ENCODE data around the gene CDK9.

Gene CDK9

DNA sequence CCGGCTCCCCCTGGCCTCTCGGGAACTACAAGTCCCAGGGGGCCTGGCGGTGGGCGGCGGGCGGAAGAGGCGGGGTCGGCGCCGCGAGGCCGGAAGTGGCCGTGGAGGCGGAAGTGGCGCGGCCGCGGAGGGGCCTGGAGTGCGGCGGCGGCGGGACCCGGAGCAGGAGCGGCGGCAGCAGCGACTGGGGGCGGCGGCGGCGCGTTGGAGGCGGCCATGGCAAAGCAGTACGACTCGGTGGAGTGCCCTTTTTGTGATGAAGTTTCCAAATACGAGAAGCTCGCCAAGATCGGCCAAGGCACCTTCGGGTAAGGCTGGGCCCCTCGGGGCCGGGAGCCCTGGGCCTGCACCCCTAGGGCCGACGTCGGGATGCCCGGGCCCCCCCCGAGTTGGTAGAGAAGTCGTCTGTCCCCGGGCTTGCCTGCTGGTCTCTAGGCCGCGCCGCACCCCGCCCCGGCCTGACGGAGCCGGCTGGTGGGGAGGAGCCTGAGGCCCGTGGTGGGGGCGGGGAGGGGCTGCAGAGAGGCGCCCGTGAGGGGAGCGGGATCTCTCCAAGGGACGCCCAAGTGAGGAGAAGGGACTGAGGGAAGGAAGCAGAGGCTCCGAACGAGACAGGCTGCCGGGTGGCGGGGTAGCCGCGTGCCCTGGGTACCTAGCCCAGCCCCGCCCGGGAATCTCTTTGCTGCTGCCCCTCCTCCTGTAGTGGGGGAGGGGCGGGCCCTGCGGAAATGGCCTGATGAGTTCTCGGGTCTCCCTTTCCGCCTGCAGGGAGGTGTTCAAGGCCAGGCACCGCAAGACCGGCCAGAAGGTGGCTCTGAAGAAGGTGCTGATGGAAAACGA lies at the start of gene CDK9:
CDK9 (plus strand) TSS at position 102 of the 840 bp plus-strand sequence; CDS start at position 217, 115 bp downstream.
- peaks cover 46% of the 10 kb centered on the region for H3K79me2 ChIP-seq (ENCODE audit: control insufficient read depth, insufficient read depth, low read length, unreplicated experiment)
- H3K4me3 ChIP-seq (ENCODE audit: low read depth, low read length), result peak within 1 kb of the TSS; percentile 93
- H3K27me3 ChIP-seq (ENCODE audit: insufficient read depth, low read length), result no peaks in the 10 kb centered on the region
- H3K36me3 ChIP-seq (ENCODE audit: insufficient read depth, low read length), result peaks cover 26% of the 10 kb centered on the region
- peaks cover 17% of the 10 kb centered on the region for H3K4me1 ChIP-seq (ENCODE audit: control insufficient read depth, insufficient read depth, low read length, unreplicated experiment)
- H2AFZ ChIP-seq (ENCODE audit: low read length, unreplicated experiment), result peak within 1 kb of the TSS; percentile 79
- peak within 1 kb of the TSS; percentile 92 for H3K27ac ChIP-seq (ENCODE audit: low read depth, low read length)

DNA sequence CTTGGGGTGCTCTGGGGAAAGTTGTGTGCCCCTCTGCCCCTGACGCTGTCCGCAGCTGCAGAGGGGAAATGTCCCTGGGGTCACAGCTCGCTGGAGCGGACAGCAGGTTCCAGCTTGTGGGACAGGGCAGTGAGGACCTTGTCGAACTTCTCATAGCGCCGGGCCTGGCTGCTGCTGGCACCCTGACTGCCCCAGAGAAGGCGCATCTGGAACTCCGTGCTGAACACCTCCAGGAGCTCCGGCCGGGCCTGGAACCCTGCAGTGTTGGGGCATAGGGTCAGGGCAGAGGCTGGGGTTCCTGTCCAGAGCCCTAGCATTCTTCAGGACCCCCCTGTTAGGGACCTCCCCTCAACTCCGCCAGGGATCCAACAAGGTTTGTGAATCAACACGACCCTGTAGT lies 47.2 kb upstream of the CDK9 start:
- Histone ChIP-seq H3K27ac (ENCODE audit: low read depth, low read length) (no peak overlapping the region), H3K79me2 (ENCODE audit: control insufficient read depth, insufficient read depth, low read length, unreplicated experiment) (no peaks in the 10 kb centered on the region), H3K4me3 (ENCODE audit: low read depth, low read length) (no peak overlapping the region), H3K4me1 (ENCODE audit: control insufficient read depth, insufficient read depth, low read length, unreplicated experiment) (peaks cover 23% of the 10 kb centered on the region), H2AFZ (ENCODE audit: low read length, unreplicated experiment) (no peak overlapping the region), H3K36me3 (ENCODE audit: insufficient read depth, low read length) (no peaks in the 10 kb centered on the region), H3K27me3 (ENCODE audit: insufficient read depth, low read length) (no peaks in the 10 kb centered on the region)

DNA sequence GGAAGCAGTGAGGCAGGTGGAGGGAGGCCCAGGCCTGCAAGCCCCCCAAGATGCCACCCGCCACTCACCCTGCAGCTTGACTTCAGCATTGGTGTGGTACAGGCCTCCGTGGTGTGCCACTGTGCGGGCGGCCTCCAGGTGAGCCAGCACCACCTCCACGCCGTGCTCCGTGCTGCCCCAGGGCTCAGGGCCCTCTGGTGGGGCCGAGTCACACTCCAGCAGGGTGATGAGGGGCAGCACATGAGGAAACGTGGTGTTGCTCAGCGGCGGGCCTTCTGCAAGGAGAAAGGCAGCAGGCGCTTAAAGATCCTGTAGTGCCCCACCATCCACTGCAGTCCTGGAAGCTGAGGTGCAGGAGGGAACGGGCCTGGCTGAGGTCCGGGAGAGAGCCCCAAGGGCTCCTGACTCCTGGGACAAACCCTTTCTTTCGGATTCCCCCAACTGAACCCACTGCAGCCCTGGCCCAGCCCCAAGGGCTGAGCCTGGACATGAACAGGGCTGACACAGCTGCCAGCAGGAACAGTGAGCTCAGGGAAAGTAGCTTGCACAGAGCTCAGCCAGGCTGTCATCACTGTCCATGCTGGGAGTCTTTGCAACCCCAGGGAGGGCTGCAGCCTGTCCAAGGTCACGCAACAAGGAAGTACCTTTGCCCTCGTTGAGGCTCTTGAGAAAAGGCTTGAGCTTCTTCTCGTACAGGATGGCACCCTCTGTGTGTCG lies 46.1 kb upstream of the CDK9 start:
- Histone ChIP-seq H3K79me2 (ENCODE audit: control insufficient read depth, insufficient read depth, low read length, unreplicated experiment) (no peaks in the 10 kb centered on the region), H2AFZ (ENCODE audit: low read length, unreplicated experiment) (no peak overlapping the region), H3K4me1 (ENCODE audit: control insufficient read depth, insufficient read depth, low read length, unreplicated experiment) (peaks cover 19% of the 10 kb centered on the region), H3K4me3 (ENCODE audit: low read depth, low read length) (0 out of 2 replicates have a peak overlapping the region, but pooled peaks have one; percentile 43), H3K27ac (ENCODE audit: low read depth, low read length) (peak overlapping the region; percentile 80; the same call in 1 of the 2 replicates), H3K27me3 (ENCODE audit: insufficient read depth, low read length) (no peaks in the 10 kb centered on the region), H3K36me3 (ENCODE audit: insufficient read depth, low read length) (no peaks in the 10 kb centered on the region)

DNA sequence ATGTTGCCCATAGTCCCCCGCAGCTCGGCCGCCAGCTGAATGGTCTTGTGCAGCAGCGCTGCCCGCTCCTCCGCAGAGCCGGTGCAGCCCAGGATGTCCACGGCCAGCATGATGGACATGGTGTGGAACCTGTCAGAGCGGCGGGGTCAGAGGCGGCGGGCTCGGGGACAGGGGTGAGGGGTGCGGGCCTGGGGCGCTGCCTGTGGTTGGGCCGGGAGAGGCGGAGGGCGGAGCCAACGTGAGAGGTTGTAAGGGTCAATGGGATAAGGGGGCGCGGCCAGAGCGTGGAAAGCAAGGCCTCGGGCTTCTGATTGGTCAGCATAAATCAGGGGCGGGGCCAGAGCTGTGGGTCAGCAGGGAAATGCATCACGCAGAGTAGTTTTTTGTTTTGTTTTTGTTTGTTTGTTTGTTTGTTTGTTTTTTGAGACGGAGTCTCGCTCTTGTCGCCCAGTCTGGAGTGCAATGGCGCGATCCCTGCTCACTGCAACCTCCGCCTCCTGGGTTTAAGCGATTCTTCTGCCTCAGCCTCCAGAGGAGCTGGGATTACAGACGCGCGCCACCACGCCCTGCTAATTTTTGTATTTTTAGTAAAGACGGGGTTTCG lies 43.9 kb upstream of the CDK9 start:
- no peaks in the 10 kb centered on the region for H3K36me3 ChIP-seq (ENCODE audit: insufficient read depth, low read length)
- H3K4me1 ChIP-seq (ENCODE audit: control insufficient read depth, insufficient read depth, low read length, unreplicated experiment), result peaks cover 15% of the 10 kb centered on the region
- no peak overlapping the region for H2AFZ ChIP-seq (ENCODE audit: low read length, unreplicated experiment)
- H3K79me2 ChIP-seq (ENCODE audit: control insufficient read depth, insufficient read depth, low read length, unreplicated experiment), result no peaks in the 10 kb centered on the region
- H3K4me3 ChIP-seq (ENCODE audit: low read depth, low read length), result no peak overlapping the region
- H3K27ac ChIP-seq (ENCODE audit: low read depth, low read length), result no peak overlapping the region
- H3K27me3 ChIP-seq (ENCODE audit: insufficient read depth, low read length), result no peaks in the 10 kb centered on the region

DNA sequence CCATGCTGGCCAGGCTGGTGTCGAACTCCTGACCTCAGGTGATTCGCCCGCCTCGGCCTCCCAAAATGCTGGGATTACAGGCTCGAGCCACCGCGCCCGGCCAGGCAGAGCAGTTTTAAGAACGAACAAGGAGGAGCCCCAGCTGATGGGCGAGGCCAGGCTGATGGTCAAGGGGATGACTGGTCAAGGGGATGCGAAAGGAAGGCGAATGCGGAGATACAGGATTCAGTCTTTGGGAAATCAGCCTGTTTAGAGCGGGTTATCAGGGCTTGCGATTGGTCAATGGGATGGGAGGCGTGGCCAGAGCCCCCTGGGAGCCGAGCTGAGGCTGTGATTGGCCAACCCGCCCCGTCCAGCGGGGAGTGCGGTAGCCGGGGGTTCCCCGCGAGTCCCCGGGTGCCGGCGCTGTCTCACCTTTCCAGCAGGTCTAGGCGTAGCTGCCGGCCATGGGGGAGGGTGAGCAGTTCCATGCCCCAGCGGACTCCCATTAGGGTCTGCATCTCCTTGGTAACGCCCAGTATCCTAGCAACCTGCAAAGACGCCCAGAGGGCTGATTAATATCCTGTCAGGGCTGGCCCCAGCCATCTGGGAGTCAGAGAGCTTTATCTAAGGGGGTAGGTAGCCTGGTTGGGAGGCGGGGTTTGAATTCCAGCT lies 43.3 kb upstream of the CDK9 start:
- no peak overlapping the region for H3K27ac ChIP-seq (ENCODE audit: low read depth, low read length)
- H2AFZ ChIP-seq (ENCODE audit: low read length, unreplicated experiment), result no peak overlapping the region
- H3K27me3 ChIP-seq (ENCODE audit: insufficient read depth, low read length), result no peaks in the 10 kb centered on the region
- no peaks in the 10 kb centered on the region for H3K79me2 ChIP-seq (ENCODE audit: control insufficient read depth, insufficient read depth, low read length, unreplicated experiment)
- no peaks in the 10 kb centered on the region for H3K36me3 ChIP-seq (ENCODE audit: insufficient read depth, low read length)
- no peak overlapping the region for H3K4me3 ChIP-seq (ENCODE audit: low read depth, low read length)
- peaks cover 15% of the 10 kb centered on the region for H3K4me1 ChIP-seq (ENCODE audit: control insufficient read depth, insufficient read depth, low read length, unreplicated experiment)

DNA sequence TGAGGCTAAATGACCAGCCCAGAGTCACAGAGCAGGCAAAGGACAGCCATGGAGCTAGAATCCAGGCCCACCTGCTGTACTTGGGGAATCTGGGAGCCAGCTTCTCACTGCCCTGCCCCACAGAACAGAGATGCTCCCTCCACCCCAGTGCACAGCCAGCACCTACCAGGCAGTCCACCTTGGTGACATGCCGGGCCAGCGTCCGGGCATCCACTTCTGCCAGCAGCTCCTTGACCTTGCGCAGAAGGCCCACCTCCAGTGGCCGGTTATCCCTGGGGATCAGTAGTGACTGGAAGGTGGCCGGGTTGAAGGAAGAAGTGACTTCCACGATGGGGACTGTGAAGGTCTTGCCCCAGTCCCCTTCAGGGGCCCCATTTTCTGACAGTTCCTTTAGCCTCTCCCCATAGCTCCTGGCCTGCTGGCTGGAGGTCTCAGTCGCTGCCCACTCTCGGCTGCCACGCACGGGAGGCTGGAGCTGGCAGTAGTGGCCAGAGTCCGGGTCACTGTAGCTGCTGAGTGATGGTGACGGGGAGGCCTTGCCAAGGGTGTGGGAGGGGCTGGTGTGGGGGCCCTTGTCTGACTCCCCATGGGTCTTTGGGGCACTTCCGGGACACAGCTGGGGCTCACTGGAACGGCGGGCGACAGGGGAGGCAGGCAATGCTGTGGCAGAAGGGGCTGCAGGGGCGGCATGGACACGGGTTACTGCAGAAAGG lies 41.3 kb upstream of the CDK9 start:
- Histone ChIP-seq H3K36me3 (ENCODE audit: insufficient read depth, low read length) (no peaks in the 10 kb centered on the region), H3K79me2 (ENCODE audit: control insufficient read depth, insufficient read depth, low read length, unreplicated experiment) (no peaks in the 10 kb centered on the region), H3K4me1 (ENCODE audit: control insufficient read depth, insufficient read depth, low read length, unreplicated experiment) (peaks cover 15% of the 10 kb centered on the region), H2AFZ (ENCODE audit: low read length, unreplicated experiment) (no peak overlapping the region), H3K27me3 (ENCODE audit: insufficient read depth, low read length) (peaks cover 9% of the 10 kb centered on the region; the same call in 1 of the 2 replicates), H3K4me3 (ENCODE audit: low read depth, low read length) (no peak overlapping the region), H3K27ac (ENCODE audit: low read depth, low read length) (no peak overlapping the region)

DNA sequence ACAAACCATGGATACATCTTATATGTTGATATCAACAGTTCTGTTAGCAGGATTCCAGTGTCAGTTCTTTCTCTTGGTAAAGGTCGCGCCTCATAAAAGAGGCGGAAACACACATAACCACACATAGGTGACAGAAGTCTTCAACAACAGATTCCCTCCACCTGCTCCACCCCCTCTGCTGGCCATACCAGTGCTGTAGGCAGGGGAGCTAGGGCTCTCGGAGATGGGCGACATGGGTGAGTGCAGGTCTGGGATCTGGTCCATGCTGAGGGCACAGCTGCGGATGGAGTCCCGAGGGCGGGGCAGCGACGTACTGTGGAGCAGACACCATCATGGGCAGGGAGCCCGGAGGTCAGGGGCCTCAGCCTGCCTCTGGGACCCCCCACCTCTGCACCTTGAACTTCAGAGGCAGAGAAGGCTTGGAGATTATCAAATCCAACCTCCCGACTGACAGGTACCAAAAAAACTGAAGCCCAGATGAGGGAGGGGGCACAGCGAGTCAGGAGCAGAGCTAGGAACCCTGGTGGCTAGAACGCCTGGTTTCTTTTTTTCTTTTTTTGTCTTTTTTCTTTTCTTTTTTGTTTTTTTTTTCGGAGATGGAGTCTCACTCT lies 38.8 kb upstream of the CDK9 start:
- Histone ChIP-seq H3K4me3 (ENCODE audit: low read depth, low read length) (no peak overlapping the region), H2AFZ (ENCODE audit: low read length, unreplicated experiment) (no peak overlapping the region), H3K4me1 (ENCODE audit: control insufficient read depth, insufficient read depth, low read length, unreplicated experiment) (no peaks in the 10 kb centered on the region), H3K27me3 (ENCODE audit: insufficient read depth, low read length) (peaks cover 18% of the 10 kb centered on the region; the same call in 1 of the 2 replicates), H3K36me3 (ENCODE audit: insufficient read depth, low read length) (no peaks in the 10 kb centered on the region), H3K79me2 (ENCODE audit: control insufficient read depth, insufficient read depth, low read length, unreplicated experiment) (no peaks in the 10 kb centered on the region), H3K27ac (ENCODE audit: low read depth, low read length) (no peak overlapping the region)

DNA sequence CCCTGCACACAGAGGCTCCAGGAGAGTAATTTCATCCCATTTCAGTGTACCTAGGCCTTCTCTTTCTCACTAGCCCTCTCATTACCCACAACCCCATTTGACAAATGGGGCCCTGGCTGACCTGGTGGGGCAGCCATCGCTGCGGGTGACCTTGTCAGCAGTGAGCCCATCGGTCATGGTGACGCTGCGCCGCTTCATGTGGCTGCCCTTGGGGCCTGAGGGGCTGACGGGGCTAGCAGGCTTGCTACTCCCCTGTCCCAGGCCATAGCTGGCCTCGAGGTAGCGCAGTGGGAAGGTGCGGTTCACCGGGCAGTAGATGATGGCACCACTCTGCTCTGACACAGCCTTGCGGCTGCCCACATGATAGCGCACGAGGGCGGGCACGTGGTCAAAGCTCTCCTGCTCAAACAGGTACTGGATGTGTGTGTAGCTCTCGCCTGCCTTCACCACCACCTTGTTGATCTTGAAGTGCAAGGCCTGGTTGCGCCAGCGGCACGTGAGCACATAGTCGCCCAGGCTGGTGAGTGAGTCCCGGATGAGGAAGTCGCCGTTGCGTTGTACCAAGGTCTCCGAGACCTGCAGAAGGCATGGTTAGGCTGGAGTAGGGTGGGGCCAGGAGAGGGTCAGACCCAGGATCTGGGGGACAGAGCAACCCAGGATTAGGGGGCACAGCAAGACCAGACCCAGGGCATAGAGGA lies 36.6 kb upstream of the CDK9 start:
- no peak overlapping the region for H3K27ac ChIP-seq (ENCODE audit: low read depth, low read length)
- no peak overlapping the region for H2AFZ ChIP-seq (ENCODE audit: low read length, unreplicated experiment)
- no peaks in the 10 kb centered on the region for H3K36me3 ChIP-seq (ENCODE audit: insufficient read depth, low read length)
- no peak overlapping the region for H3K4me3 ChIP-seq (ENCODE audit: low read depth, low read length)
- peaks cover 40% of the 10 kb centered on the region for H3K27me3 ChIP-seq (ENCODE audit: insufficient read depth, low read length)
- no peaks in the 10 kb centered on the region for H3K79me2 ChIP-seq (ENCODE audit: control insufficient read depth, insufficient read depth, low read length, unreplicated experiment)
- H3K4me1 ChIP-seq (ENCODE audit: control insufficient read depth, insufficient read depth, low read length, unreplicated experiment), result no peaks in the 10 kb centered on the region

DNA sequence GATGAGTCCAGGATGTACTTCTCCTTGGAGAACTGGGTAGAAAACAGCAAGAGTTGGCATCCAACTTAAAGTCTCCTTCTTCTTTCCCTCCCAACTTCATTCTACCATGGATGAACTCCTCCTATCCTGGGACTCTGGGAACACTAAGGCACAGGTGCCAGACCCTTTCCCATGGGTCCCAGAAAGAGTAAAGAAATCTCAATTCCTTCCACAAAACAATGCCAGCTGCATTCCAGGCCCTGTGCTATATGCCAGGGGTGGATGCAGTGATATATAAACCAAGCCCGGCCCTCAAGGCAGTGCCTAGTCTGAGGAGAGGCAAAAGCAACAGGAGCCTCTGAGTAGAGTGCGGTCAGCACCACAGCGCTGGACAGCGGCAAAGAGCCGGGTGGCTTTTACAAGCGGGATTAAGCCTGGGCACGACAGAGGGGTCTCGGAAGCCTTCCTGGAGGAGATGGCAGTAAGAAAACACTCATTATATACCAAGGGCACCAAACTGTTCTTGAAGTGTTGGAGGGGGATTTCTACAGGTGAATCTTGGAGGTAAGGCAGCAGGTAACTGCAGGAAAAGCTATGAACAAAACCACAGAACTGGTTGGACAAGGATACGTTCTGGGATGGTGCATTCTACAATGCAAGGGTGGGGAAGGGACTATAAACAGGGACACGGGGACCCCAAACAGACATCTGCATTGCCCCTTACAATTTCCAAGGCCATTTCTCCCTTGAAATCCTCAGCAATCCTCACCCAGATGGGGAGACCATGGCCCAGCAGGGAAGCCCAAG lies 34.4 kb upstream of the CDK9 start:
- Histone ChIP-seq H3K36me3 (ENCODE audit: insufficient read depth, low read length) (no peaks in the 10 kb centered on the region), H3K4me1 (ENCODE audit: control insufficient read depth, insufficient read depth, low read length, unreplicated experiment) (no peaks in the 10 kb centered on the region), H3K27ac (ENCODE audit: low read depth, low read length) (no peak overlapping the region), H2AFZ (ENCODE audit: low read length, unreplicated experiment) (no peak overlapping the region), H3K79me2 (ENCODE audit: control insufficient read depth, insufficient read depth, low read length, unreplicated experiment) (no peaks in the 10 kb centered on the region), H3K27me3 (ENCODE audit: insufficient read depth, low read length) (peaks cover 59% of the 10 kb centered on the region), H3K4me3 (ENCODE audit: low read depth, low read length) (no peak overlapping the region)

All from ACC112 (cell line).